NCI-H1105 treated with DMSO at 0.1 percent for 48 hours (cell line): ENCODE data around the gene CISD2.
"Not testable (repeated sequence)": the region's sequence is repeated elsewhere in the genome, so short reads cannot be mapped to it uniquely, and the experiment has no call there.

Source experiments
- DNase-seq: peaks from one replicate; lab custom pipeline; 2025; lab: John Stamatoyannopoulos, UW

Gene CISD2

GRCh38 chr4:102868781-102869568, at the start of gene CISD2:
TSS of gene CISD2 (plus strand) at chr4:102868992. CDS start at chr4:102869085, 93 bp downstream.
- DNase-seq: peak; percentile 82

GRCh38 chr4:102819100-102819499, 49.7 kb upstream of the CISD2 start:
- DNase-seq: not testable (repeated sequence)

GRCh38 chr4:102819588-102820365, 49.0 kb upstream of the CISD2 start:
- no peak for DNase-seq

- no peak for DNase-seq
These were observed 45.3 kb upstream of the CISD2 start for GRCh38 chr4:102823464-102823863.

GRCh38 chr4:102823897-102824296, 44.9 kb upstream of the CISD2 start:
- DNase-seq: no peak

GRCh38 chr4:102824398-102824797, 44.4 kb upstream of the CISD2 start:
- no peak for DNase-seq

GRCh38 chr4:102825261-102826091, 43.3 kb upstream of the CISD2 start:
- peak; percentile 14 for DNase-seq

GRCh38 chr4:102826105-102826889, 42.5 kb upstream of the CISD2 start:
- no peak for DNase-seq

GRCh38 chr4:102826890-102827673, 41.7 kb upstream of the CISD2 start, which contains the start of gene UBE2D3:
TSS of gene UBE2D3 (minus strand) at chr4:102827551. CDS start at chr4:102826508, 1,043 bp downstream.
- DNase-seq: peak; percentile 82

GRCh38 chr4:102827674-102828496, 40.9 kb upstream of the CISD2 start:
- DNase-seq: peak; percentile 95

GRCh38 chr4:102828497-102828808, 40.3 kb upstream of the CISD2 start:
- no peak for DNase-seq

GRCh38 chr4:102829803-102830202, 39.0 kb upstream of the CISD2 start:
- DNase-seq: no peak

GRCh38 chr4:102832105-102832504, 36.7 kb upstream of the CISD2 start:
- no peak for DNase-seq

- DNase-seq: no peak
These were observed 36.1 kb upstream of the CISD2 start for GRCh38 chr4:102832667-102833066.

GRCh38 chr4:102836596-102836995, 32.2 kb upstream of the CISD2 start:
- DNase-seq: no peak

GRCh38 chr4:102842367-102842766, 26.4 kb upstream of the CISD2 start:
- no peak for DNase-seq

- no peak for DNase-seq
These were observed 25.5 kb upstream of the CISD2 start for GRCh38 chr4:102843273-102843672.

GRCh38 chr4:102843938-102844337, 24.9 kb upstream of the CISD2 start:
- no peak for DNase-seq

- no peak for DNase-seq
These were observed 21.1 kb upstream of the CISD2 start for GRCh38 chr4:102847687-102848086.

- DNase-seq: no peak
These were observed 19.1 kb upstream of the CISD2 start for GRCh38 chr4:102849579-102850104.
